GM12873 (cell line): ENCODE measurements around the gene SRPRB.

Experiments used
- CTCF ChIP-seq: IDR thresholded peaks from 2 replicates; pipeline ENCODE4 v1.5.1; 2012; ENCODE audit warnings: low read depth, mild to moderate bottlenecking, moderate library complexity, low read length, control low read depth; ENCODE audit not compliant: insufficient read depth; ENCODE audit errors: missing control alignments

The SRPRB gene

GRCh38 chr3:133824961-133825485 lies 19.4 kb downstream of the SRPRB start:
- no peak for TF ChIP-seq CTCF

- no peak for TF ChIP-seq CTCF
Measured at GRCh38 chr3:133825969-133826727, 20.5 kb downstream of the SRPRB start.

- TF ChIP-seq CTCF: no peak
Measured at GRCh38 chr3:133827136-133827535, 21.5 kb downstream of the SRPRB start.

- TF ChIP-seq CTCF: no peak
Measured at GRCh38 chr3:133827684-133828083, 22.1 kb downstream of the SRPRB start.

GRCh38 chr3:133828576-133829309 lies 23.1 kb downstream of the SRPRB start:
- no peak for TF ChIP-seq CTCF

- TF ChIP-seq CTCF: no peak
Measured at GRCh38 chr3:133829310-133829707, 23.7 kb downstream of the SRPRB start.

GRCh38 chr3:133830071-133830470 lies 24.5 kb downstream of the SRPRB start:
- no peak for TF ChIP-seq CTCF
